ENCODE data around the gene TGFBR3. TPM values are rescaled to one million over a fixed set of nuclear protein-coding genes. Genes with fewer than 3 reads are reported as not detected.

Gene TGFBR3
- total RNA-seq, 2 experiments from 2014 or later, result 31.5 to 36.6 TPM

GRCh38 chr1:91766883-91767282 is 119.1 kb downstream of the TGFBR3 start:
- CTCF ChIA-PET, result no interaction called here
- DNase-seq (no peak), ATAC-seq (ENCODE audit: poor library complexity) (no peak)
- POLR2A ChIA-PET, result no interaction called here
- no peaks in the 10 kb centered on the region for H3K27me3 ChIP-seq (ENCODE audit: control insufficient read depth in 1 of 2, insufficient read depth in 2 of 2, low read length in 2 of 2)
- no peak overlapping the region for H3K4me3 Mint-ChIP-seq
- no peaks in the 10 kb centered on the region for H3K4me1 ChIP-seq (ENCODE audit: insufficient read depth, low read length)
- H3K9me3 Mint-ChIP-seq, result no peaks in the 10 kb centered on the region
- H3K36me3 Mint-ChIP-seq (ENCODE audit: low read depth), result no peaks in the 10 kb centered on the region
- H3K4me1 Mint-ChIP-seq (ENCODE audit: low read depth), result no peaks in the 10 kb centered on the region
- peaks cover 2% of the 10 kb centered on the region for H3K36me3 ChIP-seq (ENCODE audit: insufficient read depth, low read length)
- no peak for TF ChIP-seq CTCF (IDR thresholded peaks at IDR 0.05)
- no peaks in the 10 kb centered on the region for H3K27me3 Mint-ChIP-seq
- H3K27ac ChIP-seq (ENCODE audit: low read depth in 1 of 2, low read length in 2 of 2), result no peak overlapping the region
- no peak overlapping the region for H3K4me3 ChIP-seq (ENCODE audit: low read length)
- intact Hi-C loops (cut with DNase I, micrococcal nuclease), result no loop called here
- no peak overlapping the region for H3K27ac Mint-ChIP-seq
- H3K9me3 ChIP-seq (ENCODE audit: control insufficient read depth in 1 of 2, insufficient read depth in 1 of 2, low read length in 2 of 2), result no peaks in the 10 kb centered on the region

- no peak overlapping the region for H3K4me3 Mint-ChIP-seq
- no peak overlapping the region for H3K4me3 ChIP-seq (ENCODE audit: low read length)
- no peak for TF ChIP-seq CTCF (IDR thresholded peaks at IDR 0.05)
- H3K36me3 ChIP-seq (ENCODE audit: insufficient read depth, low read length), result peaks cover 2% of the 10 kb centered on the region
- no peaks in the 10 kb centered on the region for H3K9me3 ChIP-seq (ENCODE audit: control insufficient read depth in 1 of 2, insufficient read depth in 1 of 2, low read length in 2 of 2)
- CTCF ChIA-PET, result interaction anchor here (0.6 kb wide), 1 partner anchor 33 kb away, joined by 3 read pairs; no protein-coding TSS in a partner anchor
- ATAC-seq (ENCODE audit: poor library complexity) (no peak), DNase-seq (no peak)
- POLR2A ChIA-PET, result no interaction called here
- no peaks in the 10 kb centered on the region for H3K27me3 Mint-ChIP-seq
- no peaks in the 10 kb centered on the region for H3K9me3 Mint-ChIP-seq
- no peaks in the 10 kb centered on the region for H3K4me1 Mint-ChIP-seq (ENCODE audit: low read depth)
- no peaks in the 10 kb centered on the region for H3K36me3 Mint-ChIP-seq (ENCODE audit: low read depth)
- intact Hi-C loops (cut with DNase I, micrococcal nuclease), result no loop called here
- H3K27me3 ChIP-seq (ENCODE audit: control insufficient read depth in 1 of 2, insufficient read depth in 2 of 2, low read length in 2 of 2), result no peaks in the 10 kb centered on the region
- H3K27ac Mint-ChIP-seq, result no peak overlapping the region
- no peaks in the 10 kb centered on the region for H3K4me1 ChIP-seq (ENCODE audit: insufficient read depth, low read length)
- no peak overlapping the region for H3K27ac ChIP-seq (ENCODE audit: low read depth in 1 of 2, low read length in 2 of 2)
These were observed 120.0 kb downstream of the TGFBR3 start for GRCh38 chr1:91765880-91766443.

DNA sequence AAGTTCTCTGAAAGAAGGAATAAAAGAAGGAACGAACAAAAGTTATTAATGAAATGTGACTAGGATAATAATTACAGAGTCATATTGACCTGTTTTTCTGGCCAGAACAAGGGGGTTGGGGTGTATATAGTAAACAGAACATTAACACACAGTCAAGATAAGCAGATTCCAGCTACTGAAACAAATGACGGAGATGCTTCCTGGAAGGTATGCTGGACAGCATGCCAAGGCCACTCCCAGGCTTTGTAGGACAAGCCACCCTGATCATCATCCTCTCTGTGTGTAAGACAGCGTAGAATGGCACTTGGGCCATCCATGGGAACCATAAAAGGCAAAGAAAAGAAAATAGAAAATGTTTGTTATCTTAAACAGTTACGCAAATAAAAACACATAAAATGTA is 120.7 kb downstream of the TGFBR3 start:
- no peaks in the 10 kb centered on the region for H3K9me3 ChIP-seq (ENCODE audit: control insufficient read depth in 1 of 2, insufficient read depth in 1 of 2, low read length in 2 of 2)
- intact Hi-C loops (cut with DNase I, micrococcal nuclease), result no loop called here
- ATAC-seq (ENCODE audit: poor library complexity), result no peak
- no peaks in the 10 kb centered on the region for H3K4me1 Mint-ChIP-seq (ENCODE audit: low read depth)
- no peak overlapping the region for H3K27ac ChIP-seq (ENCODE audit: low read depth in 1 of 2, low read length in 2 of 2)
- H3K36me3 Mint-ChIP-seq (ENCODE audit: low read depth), result no peaks in the 10 kb centered on the region
- H3K27me3 Mint-ChIP-seq, result no peaks in the 10 kb centered on the region
- no peaks in the 10 kb centered on the region for H3K27me3 ChIP-seq (ENCODE audit: control insufficient read depth in 1 of 2, insufficient read depth in 2 of 2, low read length in 2 of 2)
- ChIA-PET CTCF (interaction anchor here (0.6 kb wide), 1 partner anchor 32 kb away, joined by 3 read pairs; no protein-coding TSS in a partner anchor), POLR2A (no interaction called here)
- no peak for DNase-seq
- no peak overlapping the region for H3K27ac Mint-ChIP-seq
- no peaks in the 10 kb centered on the region for H3K9me3 Mint-ChIP-seq
- TF ChIP-seq CTCF (IDR thresholded peaks at IDR 0.05), result no peak
- H3K36me3 ChIP-seq (ENCODE audit: insufficient read depth, low read length), result peaks cover 2% of the 10 kb centered on the region
- no peaks in the 10 kb centered on the region for H3K4me1 ChIP-seq (ENCODE audit: insufficient read depth, low read length)
- H3K4me3 Mint-ChIP-seq, result no peak overlapping the region
- no peak overlapping the region for H3K4me3 ChIP-seq (ENCODE audit: low read length)
